ENCODE data around the gene CARHSP1.
"Not testable (repeated sequence)": the region's sequence is repeated elsewhere in the genome, so short reads cannot be mapped to it uniquely, and the experiment has no call there.

CARHSP1 gene

GRCh38 chr16:8847623-8848022, 21.2 kb downstream of the CARHSP1 start:
- H3K4me3 ChIP-seq (ENCODE audit: low read depth, low read length), result no peak overlapping the region
- no peak for DNase-seq (ENCODE audit: low read depth)
- no peak for TF ChIP-seq CTCF (conservative IDR thresholded peaks at IDR 0.05; ENCODE audit: low read depth, low read length)

GRCh38 chr16:8847145-8847544, 21.7 kb downstream of the CARHSP1 start:
- DNase-seq (ENCODE audit: low read depth), result no peak
- TF ChIP-seq CTCF (conservative IDR thresholded peaks at IDR 0.05; ENCODE audit: low read depth, low read length), result no peak
- H3K4me3 ChIP-seq (ENCODE audit: low read depth, low read length), result no peak overlapping the region

- TF ChIP-seq CTCF (conservative IDR thresholded peaks at IDR 0.05; ENCODE audit: low read depth, low read length), result no peak
- DNase-seq (ENCODE audit: low read depth), result no peak
- H3K4me3 ChIP-seq (ENCODE audit: low read depth, low read length), result no peak overlapping the region
Observed at GRCh38 chr16:8846401-8846932, 22.3 kb downstream of the CARHSP1 start.

GRCh38 chr16:8845699-8846298, 23.0 kb downstream of the CARHSP1 start:
- no peak for DNase-seq (ENCODE audit: low read depth)
- no peak overlapping the region for H3K4me3 ChIP-seq (ENCODE audit: low read depth, low read length)
- TF ChIP-seq CTCF (conservative IDR thresholded peaks at IDR 0.05; ENCODE audit: low read depth, low read length), result no peak

- DNase-seq (ENCODE audit: low read depth); H3K4me3 ChIP-seq (ENCODE audit: low read depth, low read length): not testable (repeated sequence)
Observed at GRCh38 chr16:8843296-8843695, 25.5 kb downstream of the CARHSP1 start.

- H3K4me3 ChIP-seq (ENCODE audit: low read depth, low read length); DNase-seq (ENCODE audit: low read depth): not testable (repeated sequence)
Observed at GRCh38 chr16:8842016-8842415, 26.8 kb downstream of the CARHSP1 start.

- H3K4me3 ChIP-seq (ENCODE audit: low read depth, low read length); DNase-seq (ENCODE audit: low read depth): not testable (repeated sequence)
Observed at GRCh38 chr16:8837594-8837993, 31.2 kb downstream of the CARHSP1 start.

- H3K4me3 ChIP-seq (ENCODE audit: low read depth, low read length); DNase-seq (ENCODE audit: low read depth): not testable (repeated sequence)
Observed at GRCh38 chr16:8836797-8837196, 32.0 kb downstream of the CARHSP1 start.

GRCh38 chr16:8832717-8833105, 36.1 kb downstream of the CARHSP1 start:
- no peak for TF ChIP-seq CTCF (conservative IDR thresholded peaks at IDR 0.05; ENCODE audit: low read depth, low read length)
- no peak overlapping the region for H3K4me3 ChIP-seq (ENCODE audit: low read depth, low read length)
- no peak for DNase-seq (ENCODE audit: low read depth)
